Keratinocyte (primary cell): ENCODE measurements around the gene KBTBD4.

Source experiments
- EZH2 ChIP-seq: IDR thresholded peaks from one replicate; pipeline ENCODE4 v1.6.1; 2012; ENCODE audit warnings: inconsistent platforms, mild to moderate bottlenecking, low read length, moderate library complexity
- TF ChIP-seq, protein P1 (sequence below), 3 experiments: IDR thresholded peaks in 1 of 3; conservative IDR thresholded peaks in 1 of 3; optimal IDR thresholded peaks in 1 of 3; 2 replicates in 2 of 3; 3 replicates in 1 of 3; pipeline versions ENCODE3 to v1.5.1; 2011; ENCODE audit warnings: low read length in 3 of 3, mild to moderate bottlenecking in 3 of 3, moderate library complexity in 2 of 3, control low read depth in 1 of 3, inconsistent platforms in 1 of 3; ENCODE audit not compliant: insufficient read depth in 2 of 3; ENCODE audit errors: extremely low read depth in 1 of 3

- TF ChIP-seq, protein P1, sequence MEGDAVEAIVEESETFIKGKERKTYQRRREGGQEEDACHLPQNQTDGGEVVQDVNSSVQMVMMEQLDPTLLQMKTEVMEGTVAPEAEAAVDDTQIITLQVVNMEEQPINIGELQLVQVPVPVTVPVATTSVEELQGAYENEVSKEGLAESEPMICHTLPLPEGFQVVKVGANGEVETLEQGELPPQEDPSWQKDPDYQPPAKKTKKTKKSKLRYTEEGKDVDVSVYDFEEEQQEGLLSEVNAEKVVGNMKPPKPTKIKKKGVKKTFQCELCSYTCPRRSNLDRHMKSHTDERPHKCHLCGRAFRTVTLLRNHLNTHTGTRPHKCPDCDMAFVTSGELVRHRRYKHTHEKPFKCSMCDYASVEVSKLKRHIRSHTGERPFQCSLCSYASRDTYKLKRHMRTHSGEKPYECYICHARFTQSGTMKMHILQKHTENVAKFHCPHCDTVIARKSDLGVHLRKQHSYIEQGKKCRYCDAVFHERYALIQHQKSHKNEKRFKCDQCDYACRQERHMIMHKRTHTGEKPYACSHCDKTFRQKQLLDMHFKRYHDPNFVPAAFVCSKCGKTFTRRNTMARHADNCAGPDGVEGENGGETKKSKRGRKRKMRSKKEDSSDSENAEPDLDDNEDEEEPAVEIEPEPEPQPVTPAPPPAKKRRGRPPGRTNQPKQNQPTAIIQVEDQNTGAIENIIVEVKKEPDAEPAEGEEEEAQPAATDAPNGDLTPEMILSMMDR (optimal IDR thresholded peaks at IDR 0.05 in 1 of 3, IDR thresholded peaks at IDR 0.05 in 1 of 3, conservative IDR thresholded peaks at IDR 0.05 in 1 of 3; ENCODE audit: extremely low read depth in 1 of 3, insufficient read depth in 2 of 3, low read length in 3 of 3), result no peak
- no peak for TF ChIP-seq EZH2
Measured at GRCh38 chr11:47620836-47621378, 42.1 kb upstream of the KBTBD4 start.
